Measurements from ENCODE around the gene CXCL6.

Gene CXCL6

DNA sequence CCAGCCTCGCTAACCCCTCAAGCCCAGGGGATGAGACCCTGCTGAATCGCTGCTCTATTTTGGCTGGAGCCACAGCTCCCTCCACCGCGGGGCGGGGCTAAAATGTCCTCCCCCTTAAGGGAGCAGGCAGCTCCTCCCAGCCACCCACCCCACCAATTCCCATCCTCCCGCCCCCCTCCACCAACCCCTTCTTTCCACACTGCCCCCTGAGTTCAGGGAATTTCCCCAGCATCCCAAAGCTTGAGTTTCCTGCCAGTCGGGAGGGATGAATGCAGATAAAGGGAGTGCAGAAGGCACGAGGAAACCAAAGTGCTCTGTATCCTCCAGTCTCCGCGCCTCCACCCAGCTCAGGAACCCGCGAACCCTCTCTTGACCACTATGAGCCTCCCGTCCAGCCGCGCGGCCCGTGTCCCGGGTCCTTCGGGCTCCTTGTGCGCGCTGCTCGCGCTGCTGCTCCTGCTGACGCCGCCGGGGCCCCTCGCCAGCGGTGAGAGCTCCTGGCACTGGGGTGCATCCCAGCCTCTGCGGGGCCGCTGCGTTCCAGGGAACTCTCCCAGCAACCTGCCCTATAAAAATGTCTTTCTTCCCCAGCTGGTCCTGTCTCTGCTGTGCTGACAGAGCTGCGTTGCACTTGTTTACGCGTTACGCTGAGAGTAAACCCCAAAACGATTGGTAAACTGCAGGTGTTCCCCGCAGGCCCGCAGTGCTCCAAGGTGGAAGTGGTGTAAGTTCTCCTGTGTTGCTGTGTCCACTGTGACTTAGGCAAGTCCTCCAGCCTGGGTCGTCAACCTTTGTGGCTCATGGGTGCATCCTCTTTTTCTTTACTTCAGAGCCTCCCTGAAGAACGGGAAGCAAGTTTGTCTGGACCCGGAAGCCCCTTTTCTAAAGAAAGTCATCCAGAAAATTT lies at the start of gene CXCL6:
Gene CXCL6 (plus strand): TSS at position 306 of the 907 bp plus-strand sequence. CDS start 73 bp downstream, at position 379.
- no peak for DNase-seq (ENCODE audit: low spot score)
- TF ChIP-seq, protein P1, sequence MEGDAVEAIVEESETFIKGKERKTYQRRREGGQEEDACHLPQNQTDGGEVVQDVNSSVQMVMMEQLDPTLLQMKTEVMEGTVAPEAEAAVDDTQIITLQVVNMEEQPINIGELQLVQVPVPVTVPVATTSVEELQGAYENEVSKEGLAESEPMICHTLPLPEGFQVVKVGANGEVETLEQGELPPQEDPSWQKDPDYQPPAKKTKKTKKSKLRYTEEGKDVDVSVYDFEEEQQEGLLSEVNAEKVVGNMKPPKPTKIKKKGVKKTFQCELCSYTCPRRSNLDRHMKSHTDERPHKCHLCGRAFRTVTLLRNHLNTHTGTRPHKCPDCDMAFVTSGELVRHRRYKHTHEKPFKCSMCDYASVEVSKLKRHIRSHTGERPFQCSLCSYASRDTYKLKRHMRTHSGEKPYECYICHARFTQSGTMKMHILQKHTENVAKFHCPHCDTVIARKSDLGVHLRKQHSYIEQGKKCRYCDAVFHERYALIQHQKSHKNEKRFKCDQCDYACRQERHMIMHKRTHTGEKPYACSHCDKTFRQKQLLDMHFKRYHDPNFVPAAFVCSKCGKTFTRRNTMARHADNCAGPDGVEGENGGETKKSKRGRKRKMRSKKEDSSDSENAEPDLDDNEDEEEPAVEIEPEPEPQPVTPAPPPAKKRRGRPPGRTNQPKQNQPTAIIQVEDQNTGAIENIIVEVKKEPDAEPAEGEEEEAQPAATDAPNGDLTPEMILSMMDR (IDR thresholded peaks at IDR 0.05; ENCODE audit: borderline replicate concordance, control extremely low read depth, extremely low read depth, insufficient read depth, missing control alignments), result no peak
- in situ Hi-C loops (cut with MboI; ENCODE audit: low sequenced_read_pairs, unreplicated experiment), result no loop called here

- no peak for DNase-seq (ENCODE audit: low spot score)
- TF ChIP-seq, protein P1 (IDR thresholded peaks at IDR 0.05; ENCODE audit: borderline replicate concordance, control extremely low read depth, extremely low read depth, insufficient read depth, missing control alignments), result no peak
- in situ Hi-C loops (cut with MboI; ENCODE audit: low sequenced_read_pairs, unreplicated experiment), result no loop called here
Measured at GRCh38 chr4:73788411-73788810, 48.1 kb upstream of the CXCL6 start.

DNA sequence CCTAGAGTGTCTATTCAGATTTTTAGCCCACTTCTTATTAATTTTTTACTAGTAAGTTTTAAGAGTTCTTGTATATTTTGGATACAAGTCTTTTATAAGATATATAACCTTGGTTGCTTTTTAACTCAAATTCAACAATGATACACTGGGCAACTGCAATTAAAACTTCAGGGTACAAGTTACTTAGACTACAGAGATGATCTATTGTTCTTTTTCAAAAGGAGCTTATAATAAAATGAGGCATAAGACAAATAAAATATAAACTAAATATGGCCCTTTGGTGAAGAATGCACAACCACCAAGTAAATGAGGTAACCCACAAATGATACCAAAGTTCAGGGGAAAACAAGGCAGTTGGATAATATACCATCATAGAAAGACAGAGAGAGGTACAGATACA lies 37.6 kb upstream of the CXCL6 start:
- in situ Hi-C loops (cut with MboI; ENCODE audit: low sequenced_read_pairs, unreplicated experiment), result no loop called here
- DNase-seq (ENCODE audit: low spot score), result no peak
- TF ChIP-seq, protein P1 (IDR thresholded peaks at IDR 0.05; ENCODE audit: borderline replicate concordance, control extremely low read depth, extremely low read depth, insufficient read depth, missing control alignments), result no peak

- in situ Hi-C loops (cut with MboI; ENCODE audit: low sequenced_read_pairs, unreplicated experiment), result no loop called here
- no peak for DNase-seq (ENCODE audit: low spot score)
- TF ChIP-seq, protein P1 (IDR thresholded peaks at IDR 0.05; ENCODE audit: borderline replicate concordance, control extremely low read depth, extremely low read depth, insufficient read depth, missing control alignments), result no peak
Measured at GRCh38 chr4:73800206-73800605, 36.3 kb upstream of the CXCL6 start.

GRCh38 chr4:73801692-73802091 lies 34.8 kb upstream of the CXCL6 start:
- DNase-seq (ENCODE audit: low spot score), result no peak
- TF ChIP-seq, protein P1 (IDR thresholded peaks at IDR 0.05; ENCODE audit: borderline replicate concordance, control extremely low read depth, extremely low read depth, insufficient read depth, missing control alignments), result no peak
- in situ Hi-C loops (cut with MboI; ENCODE audit: low sequenced_read_pairs, unreplicated experiment), result no loop called here

- in situ Hi-C loops (cut with MboI; ENCODE audit: low sequenced_read_pairs, unreplicated experiment), result no loop called here
- TF ChIP-seq, protein P1 (IDR thresholded peaks at IDR 0.05; ENCODE audit: borderline replicate concordance, control extremely low read depth, extremely low read depth, insufficient read depth, missing control alignments), result no peak
- DNase-seq (ENCODE audit: low spot score), result no peak
Measured at GRCh38 chr4:73803213-73803612, 33.3 kb upstream of the CXCL6 start.
